Liver (tissue), 9 donors: Measurements from ENCODE around the gene TLE2. TPM values are rescaled to one million over a fixed set of nuclear protein-coding genes. Genes with fewer than 3 reads are reported as not detected.

Experiments
- DNase-seq: peaks from one replicate; pipeline ENCODE4 v3.0.0-alpha.2; 2017; ENCODE audit warnings: low spot score
- H3K27ac ChIP-seq, 2 donors: one replicate each; pipeline ENCODE4 v1.7.0; 2013; ENCODE audit warnings: inconsistent platforms in 2 of 2, low read length in 2 of 2, control low read depth in 1 of 2, low read depth in 1 of 2, mild to moderate bottlenecking in 1 of 2
- H3K27me3 ChIP-seq, 4 donors: one replicate each; pipeline versions ENCODE4 v1.6.1 to v1.7.0; 2013; ENCODE audit warnings: low read length in 3 of 4, inconsistent platforms in 1 of 4, mild to moderate bottlenecking in 1 of 4, moderate library complexity in 1 of 4; ENCODE audit not compliant: control insufficient read depth in 4 of 4, insufficient read depth in 4 of 4
- H3K36me3 ChIP-seq, 4 donors: one replicate each; pipeline versions ENCODE4 v1.6.1 to v1.7.0; 2013; ENCODE audit warnings: low read length in 3 of 4, mild to moderate bottlenecking in 3 of 4, low read depth in 1 of 4, moderate library complexity in 1 of 4; ENCODE audit not compliant: control insufficient read depth in 4 of 4, insufficient read depth in 3 of 4
- H3K4me1 ChIP-seq, 4 donors: one replicate each; pipeline versions ENCODE4 v1.6.1 to v1.7.0; 2013; ENCODE audit warnings: low read length in 3 of 4, mild to moderate bottlenecking in 3 of 4, moderate library complexity in 1 of 4; ENCODE audit not compliant: control insufficient read depth in 4 of 4, insufficient read depth in 4 of 4
- H3K4me3 ChIP-seq, 3 donors: one replicate each; pipeline versions ENCODE4 v1.6.1 to v1.7.0; 2013; ENCODE audit warnings: low read length in 3 of 3, control low read depth in 1 of 3, low read depth in 1 of 3, mild to moderate bottlenecking in 1 of 3
- H3K9ac ChIP-seq, 2 donors: one replicate each; pipeline ENCODE4 v1.7.0; 2013; ENCODE audit warnings: low read length in 2 of 2, mild to moderate bottlenecking in 2 of 2, moderate library complexity in 2 of 2, control low read depth in 1 of 2, low read depth in 1 of 2
- H3K9me3 ChIP-seq, 4 donors: one replicate each; pipeline versions ENCODE4 v1.6.1 to v1.7.0; 2013; ENCODE audit warnings: low read length in 3 of 4; ENCODE audit not compliant: control insufficient read depth in 4 of 4
- EGR1 ChIP-seq, 2 donors: IDR thresholded peaks; 2 replicates each; pipeline ENCODE4 v1.6.1; 2016 to 2018; ENCODE audit warnings: antibody characterized with exemption in 2 of 2, low read depth in 2 of 2
- FOXA1 ChIP-seq: IDR thresholded peaks from 2 replicates; pipeline ENCODE4 v1.6.1; 2016; ENCODE audit warnings: antibody characterized with exemption
- FOXA2 ChIP-seq: IDR thresholded peaks from 2 replicates; pipeline ENCODE4 v1.6.1; 2016; ENCODE audit warnings: antibody characterized with exemption
- GABPA ChIP-seq, 2 donors: IDR thresholded peaks in 1 of 2; conservative IDR thresholded peaks in 1 of 2; 2 replicates each; pipeline ENCODE4 v1.6.1; 2016; ENCODE audit warnings: antibody characterized with exemption in 2 of 2, mild to moderate bottlenecking in 1 of 2, moderate library complexity in 1 of 2
- HNF4A ChIP-seq, 2 donors: conservative IDR thresholded peaks; 2 replicates each; pipeline ENCODE4 v1.6.1; 2016; ENCODE audit warnings: antibody characterized with exemption in 2 of 2, mild to moderate bottlenecking in 2 of 2
- HNF4G ChIP-seq: IDR thresholded peaks from 2 replicates; pipeline ENCODE4 v1.6.1; 2016; ENCODE audit warnings: antibody characterized with exemption
- JUND ChIP-seq, 2 donors: IDR thresholded peaks; 2 replicates each; pipeline ENCODE4 v1.6.1; 2016; ENCODE audit warnings: antibody characterized with exemption in 2 of 2
- NR2F2 ChIP-seq: IDR thresholded peaks from 2 replicates; pipeline ENCODE4 v1.6.1; 2016; ENCODE audit warnings: antibody characterized with exemption
- RAD21 ChIP-seq, 2 donors: IDR thresholded peaks; 2 replicates each; pipeline ENCODE4 v1.6.1; 2016; ENCODE audit warnings: antibody characterized with exemption in 2 of 2, mild to moderate bottlenecking in 2 of 2
- RXRA ChIP-seq, 2 donors: IDR thresholded peaks; 2 replicates each; pipeline ENCODE4 v1.6.1; 2017 to 2018; ENCODE audit warnings: antibody characterized with exemption in 2 of 2, mild to moderate bottlenecking in 1 of 2
- SP1 ChIP-seq: IDR thresholded peaks from 2 replicates; pipeline ENCODE4 v1.6.1; 2018; ENCODE audit warnings: antibody characterized with exemption, mild to moderate bottlenecking
- TAF1 ChIP-seq: conservative IDR thresholded peaks from 2 replicates; pipeline ENCODE4 v1.6.1; 2016; ENCODE audit warnings: antibody characterized with exemption, mild to moderate bottlenecking
- YY1 ChIP-seq: IDR thresholded peaks from 2 replicates; pipeline ENCODE4 v1.6.1; 2016; ENCODE audit warnings: antibody characterized with exemption, mild to moderate bottlenecking
- WGBS: extraction: QIAGEN DNeasy Blood & Tissue Kit; methylation state at CpG from one replicate; pipeline ENCODE4 v1.1.7; 2013; 5-methylcytosine and 5-hydroxymethylcytosine counted together
- polyA plus RNA-seq, 2 donors: library from polyadenylated mRNA; stranded (reverse) in 1 of 2; unstranded in 1 of 2; fragments of 200-250 nt in 1 of 2; fragments of >200 nt in 1 of 2; fragmentation: Nextera tagmentation in 1 of 2; extraction: Ambion mirVana in 1 of 2; gene quantifications; one replicate each; pipeline versions ENCODE4 v1.2.1 to v1.2.3, GENCODE V29; 2013 to 2015
- total RNA-seq, 2 donors: library from RNA; depleted of rRNA; stranded (reverse); fragments of >200 nt; gene quantifications; one replicate each; pipeline ENCODE4 v1.2.3, GENCODE V29; 2014
- TF ChIP-seq, protein P1 (sequence below): fragments of 150-350 bp; IDR thresholded peaks from 2 replicates; pipeline ENCODE4 v1.5.1; 2017; ENCODE audit warnings: improper control_type of control experiment, low read depth, low read length; ENCODE audit not compliant: missing input control
- TF ChIP-seq, protein P2 (sequence below): IDR thresholded peaks from 2 replicates; pipeline ENCODE4 v1.6.1; 2016; ENCODE audit warnings: antibody characterized with exemption
- TF ChIP-seq, protein P3 (sequence below): IDR thresholded peaks from 2 replicates; pipeline ENCODE4 v1.6.1; 2016; ENCODE audit warnings: antibody characterized with exemption
- TF ChIP-seq, protein P4 (sequence below): IDR thresholded peaks from 2 replicates; pipeline ENCODE4 v1.6.1; 2016; ENCODE audit warnings: antibody characterized with exemption, mild to moderate bottlenecking
- TF ChIP-seq, protein P5 (sequence below): IDR thresholded peaks from 2 replicates; pipeline ENCODE4 v1.6.1; 2016; ENCODE audit warnings: antibody characterized with exemption
- donor health status: healthy.
- donor health status: healthy.
- donor health status: healthy.
- donor health status: healthy.
- donor health status: healthy.

TLE2 gene
- total and polyA plus RNA-seq, 4 donors, result 3.6 to 9.3 (median 5.8) TPM

DNA sequence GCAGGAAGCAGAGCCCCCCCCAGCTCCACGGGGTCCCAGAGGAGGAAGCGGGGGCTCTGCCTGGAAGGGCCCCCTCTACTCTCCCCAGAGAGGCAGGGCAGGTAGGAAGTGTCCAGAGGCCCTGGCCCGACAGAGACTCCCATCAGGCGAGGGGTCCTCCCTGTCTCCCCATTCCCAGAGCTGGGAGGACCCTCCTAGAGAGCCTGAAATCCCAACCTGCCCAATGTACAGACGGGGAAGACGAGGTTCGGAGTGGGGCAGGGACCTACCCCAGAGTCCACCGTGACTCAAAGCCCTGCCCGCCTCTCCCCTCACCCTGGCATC, 1.1 kb downstream of the TLE2 start:
- peaks cover 3 to 19% (median 11%) of the 10 kb centered on the region in 4 donors for H3K4me1 ChIP-seq
- H3K36me3 ChIP-seq, result no peaks in the 10 kb centered on the region
- no peak overlapping the region for H3K9ac ChIP-seq
- no peak overlapping the region for H3K4me3 ChIP-seq
- no peaks in the 10 kb centered on the region for H3K27me3 ChIP-seq
- no peak overlapping the region for H3K27ac ChIP-seq
- no peak for DNase-seq
- 74% methylated on average over 9 of the region's 9 CpGs for WGBS
- TF ChIP-seq, protein P1, sequence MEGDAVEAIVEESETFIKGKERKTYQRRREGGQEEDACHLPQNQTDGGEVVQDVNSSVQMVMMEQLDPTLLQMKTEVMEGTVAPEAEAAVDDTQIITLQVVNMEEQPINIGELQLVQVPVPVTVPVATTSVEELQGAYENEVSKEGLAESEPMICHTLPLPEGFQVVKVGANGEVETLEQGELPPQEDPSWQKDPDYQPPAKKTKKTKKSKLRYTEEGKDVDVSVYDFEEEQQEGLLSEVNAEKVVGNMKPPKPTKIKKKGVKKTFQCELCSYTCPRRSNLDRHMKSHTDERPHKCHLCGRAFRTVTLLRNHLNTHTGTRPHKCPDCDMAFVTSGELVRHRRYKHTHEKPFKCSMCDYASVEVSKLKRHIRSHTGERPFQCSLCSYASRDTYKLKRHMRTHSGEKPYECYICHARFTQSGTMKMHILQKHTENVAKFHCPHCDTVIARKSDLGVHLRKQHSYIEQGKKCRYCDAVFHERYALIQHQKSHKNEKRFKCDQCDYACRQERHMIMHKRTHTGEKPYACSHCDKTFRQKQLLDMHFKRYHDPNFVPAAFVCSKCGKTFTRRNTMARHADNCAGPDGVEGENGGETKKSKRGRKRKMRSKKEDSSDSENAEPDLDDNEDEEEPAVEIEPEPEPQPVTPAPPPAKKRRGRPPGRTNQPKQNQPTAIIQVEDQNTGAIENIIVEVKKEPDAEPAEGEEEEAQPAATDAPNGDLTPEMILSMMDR, result no peak
- no peak for TF ChIP-seq FOXA1
- no peak for TF ChIP-seq EGR1 (IDR thresholded peaks at IDR 0.05; ENCODE audit: low read depth in 2 of 2)
- TF ChIP-seq GABPA (IDR thresholded peaks at IDR 0.05 in 1 of 2, conservative IDR thresholded peaks at IDR 0.05 in 1 of 2), result no peak
- TF ChIP-seq FOXA2, result no peak
- no peak for TF ChIP-seq RXRA (IDR thresholded peaks at IDR 0.05)
- TF ChIP-seq SP1, result no peak
- TF ChIP-seq, protein P2, sequence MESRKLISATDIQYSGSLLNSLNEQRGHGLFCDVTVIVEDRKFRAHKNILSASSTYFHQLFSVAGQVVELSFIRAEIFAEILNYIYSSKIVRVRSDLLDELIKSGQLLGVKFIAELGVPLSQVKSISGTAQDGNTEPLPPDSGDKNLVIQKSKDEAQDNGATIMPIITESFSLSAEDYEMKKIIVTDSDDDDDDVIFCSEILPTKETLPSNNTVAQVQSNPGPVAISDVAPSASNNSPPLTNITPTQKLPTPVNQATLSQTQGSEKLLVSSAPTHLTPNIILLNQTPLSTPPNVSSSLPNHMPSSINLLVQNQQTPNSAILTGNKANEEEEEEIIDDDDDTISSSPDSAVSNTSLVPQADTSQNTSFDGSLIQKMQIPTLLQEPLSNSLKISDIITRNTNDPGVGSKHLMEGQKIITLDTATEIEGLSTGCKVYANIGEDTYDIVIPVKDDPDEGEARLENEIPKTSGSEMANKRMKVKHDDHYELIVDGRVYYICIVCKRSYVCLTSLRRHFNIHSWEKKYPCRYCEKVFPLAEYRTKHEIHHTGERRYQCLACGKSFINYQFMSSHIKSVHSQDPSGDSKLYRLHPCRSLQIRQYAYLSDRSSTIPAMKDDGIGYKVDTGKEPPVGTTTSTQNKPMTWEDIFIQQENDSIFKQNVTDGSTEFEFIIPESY, result no peak
- TF ChIP-seq RAD21 (IDR thresholded peaks at IDR 0.05), result no peak
- no peak for TF ChIP-seq NR2F2
- no peak for TF ChIP-seq HNF4A (conservative IDR thresholded peaks at IDR 0.05)
- TF ChIP-seq, protein P3, sequence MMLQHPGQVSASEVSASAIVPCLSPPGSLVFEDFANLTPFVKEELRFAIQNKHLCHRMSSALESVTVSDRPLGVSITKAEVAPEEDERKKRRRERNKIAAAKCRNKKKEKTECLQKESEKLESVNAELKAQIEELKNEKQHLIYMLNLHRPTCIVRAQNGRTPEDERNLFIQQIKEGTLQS, result no peak
- TF ChIP-seq, protein P4, sequence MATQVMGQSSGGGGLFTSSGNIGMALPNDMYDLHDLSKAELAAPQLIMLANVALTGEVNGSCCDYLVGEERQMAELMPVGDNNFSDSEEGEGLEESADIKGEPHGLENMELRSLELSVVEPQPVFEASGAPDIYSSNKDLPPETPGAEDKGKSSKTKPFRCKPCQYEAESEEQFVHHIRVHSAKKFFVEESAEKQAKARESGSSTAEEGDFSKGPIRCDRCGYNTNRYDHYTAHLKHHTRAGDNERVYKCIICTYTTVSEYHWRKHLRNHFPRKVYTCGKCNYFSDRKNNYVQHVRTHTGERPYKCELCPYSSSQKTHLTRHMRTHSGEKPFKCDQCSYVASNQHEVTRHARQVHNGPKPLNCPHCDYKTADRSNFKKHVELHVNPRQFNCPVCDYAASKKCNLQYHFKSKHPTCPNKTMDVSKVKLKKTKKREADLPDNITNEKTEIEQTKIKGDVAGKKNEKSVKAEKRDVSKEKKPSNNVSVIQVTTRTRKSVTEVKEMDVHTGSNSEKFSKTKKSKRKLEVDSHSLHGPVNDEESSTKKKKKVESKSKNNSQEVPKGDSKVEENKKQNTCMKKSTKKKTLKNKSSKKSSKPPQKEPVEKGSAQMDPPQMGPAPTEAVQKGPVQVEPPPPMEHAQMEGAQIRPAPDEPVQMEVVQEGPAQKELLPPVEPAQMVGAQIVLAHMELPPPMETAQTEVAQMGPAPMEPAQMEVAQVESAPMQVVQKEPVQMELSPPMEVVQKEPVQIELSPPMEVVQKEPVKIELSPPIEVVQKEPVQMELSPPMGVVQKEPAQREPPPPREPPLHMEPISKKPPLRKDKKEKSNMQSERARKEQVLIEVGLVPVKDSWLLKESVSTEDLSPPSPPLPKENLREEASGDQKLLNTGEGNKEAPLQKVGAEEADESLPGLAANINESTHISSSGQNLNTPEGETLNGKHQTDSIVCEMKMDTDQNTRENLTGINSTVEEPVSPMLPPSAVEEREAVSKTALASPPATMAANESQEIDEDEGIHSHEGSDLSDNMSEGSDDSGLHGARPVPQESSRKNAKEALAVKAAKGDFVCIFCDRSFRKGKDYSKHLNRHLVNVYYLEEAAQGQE, result no peak
- no peak for TF ChIP-seq JUND (IDR thresholded peaks at IDR 0.05)
- TF ChIP-seq TAF1, result no peak
- no peak for TF ChIP-seq HNF4G
- no peak for TF ChIP-seq YY1
- TF ChIP-seq, protein P5, sequence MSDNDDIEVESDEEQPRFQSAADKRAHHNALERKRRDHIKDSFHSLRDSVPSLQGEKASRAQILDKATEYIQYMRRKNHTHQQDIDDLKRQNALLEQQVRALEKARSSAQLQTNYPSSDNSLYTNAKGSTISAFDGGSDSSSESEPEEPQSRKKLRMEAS, result no peak
- H3K9me3 ChIP-seq, result no peaks in the 10 kb centered on the region

DNA sequence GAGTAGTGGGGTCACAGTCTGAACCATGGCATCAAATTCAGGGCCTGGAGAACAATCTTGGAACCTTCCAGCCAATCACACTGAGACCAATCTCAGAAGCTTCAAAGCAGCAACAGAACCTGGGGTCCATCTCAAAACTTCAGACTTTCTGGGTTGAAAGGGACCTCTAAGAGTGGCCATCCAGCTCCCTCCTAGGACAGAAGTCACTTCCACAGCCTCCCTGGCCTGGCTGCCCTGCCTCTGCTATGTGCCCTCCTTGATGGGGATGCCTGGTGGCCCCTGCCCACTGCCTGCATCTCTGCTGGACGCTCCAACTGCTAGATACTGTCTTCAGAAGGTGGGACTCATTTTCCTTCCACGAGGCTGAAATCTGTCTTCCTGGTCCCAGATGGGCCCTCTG, 1.8 kb downstream of the TLE2 start:
- Histone ChIP-seq H3K27ac (no peak overlapping the region), H3K27me3 (no peaks in the 10 kb centered on the region), H3K4me1 (peaks cover under 1 to 14% (median 7%) of the 10 kb centered on the region in 4 donors)
- TF ChIP-seq RAD21 (IDR thresholded peaks at IDR 0.05) (no peak), HNF4G (no peak), TAF1 (no peak), FOXA1 (no peak), JUND (IDR thresholded peaks at IDR 0.05) (no peak), YY1 (no peak), NR2F2 (no peak)
- TF ChIP-seq, protein P3, result no peak
- TF ChIP-seq, protein P5, result no peak
- TF ChIP-seq, protein P4, result no peak
- TF ChIP-seq, protein P2, result no peak

More for the DNA sequence above, 1.8 kb downstream of the TLE2 start:
- Histone ChIP-seq H3K9me3 (no peaks in the 10 kb centered on the region), H3K9ac (no peak overlapping the region), H3K4me3 (no peak overlapping the region), H3K36me3 (no peaks in the 10 kb centered on the region)
- WGBS, result 92% methylated on average over 2 of the region's 2 CpGs
- DNase-seq, result no peak
